NCI-H446 (cell line): ENCODE results near the gene FGF14.

Source experiments
- DNase-seq, 2 experiments: peaks; one replicate each; lab custom pipeline; 2025; lab: John Stamatoyannopoulos, UW

FGF14 gene

DNA sequence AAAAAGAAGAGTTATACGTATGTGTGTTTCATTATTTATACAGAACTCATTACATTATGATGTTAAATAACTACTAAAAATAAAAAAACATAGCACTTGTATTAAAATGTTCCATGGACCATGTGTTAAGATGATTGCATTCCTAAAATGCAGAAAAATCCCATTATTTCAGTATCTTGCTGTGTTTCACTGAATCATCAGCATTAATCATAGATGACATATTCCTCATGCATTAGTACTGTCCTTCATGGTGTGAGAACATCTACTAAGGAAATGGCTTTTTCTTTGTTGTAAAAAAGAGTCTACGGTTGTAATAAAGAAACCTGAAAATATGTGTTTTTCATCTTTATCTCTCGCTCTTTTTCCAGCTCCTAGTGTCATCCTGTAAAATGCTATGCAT is 416.5 kb downstream of the FGF14 start:
- DNase-seq, result no peak

DNA sequence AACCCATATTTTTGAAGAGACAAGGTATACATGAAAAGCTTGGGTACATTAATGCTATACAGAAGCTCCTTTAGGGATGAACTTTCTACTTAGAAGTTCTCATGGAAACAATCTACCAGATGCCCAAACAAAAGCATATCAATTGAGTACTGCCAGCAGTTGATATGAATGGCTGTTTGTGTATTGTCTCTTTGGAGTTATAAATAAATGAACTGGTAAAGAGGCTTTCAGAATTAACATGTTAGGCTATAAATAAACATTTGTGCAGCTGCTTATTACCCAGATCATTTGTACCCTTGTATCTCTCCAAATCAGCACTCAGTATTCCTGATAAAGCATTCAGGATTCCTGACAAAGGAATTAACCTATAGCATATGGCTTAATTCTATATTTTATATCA is 418.9 kb downstream of the FGF14 start:
- DNase-seq, result no peak

DNA sequence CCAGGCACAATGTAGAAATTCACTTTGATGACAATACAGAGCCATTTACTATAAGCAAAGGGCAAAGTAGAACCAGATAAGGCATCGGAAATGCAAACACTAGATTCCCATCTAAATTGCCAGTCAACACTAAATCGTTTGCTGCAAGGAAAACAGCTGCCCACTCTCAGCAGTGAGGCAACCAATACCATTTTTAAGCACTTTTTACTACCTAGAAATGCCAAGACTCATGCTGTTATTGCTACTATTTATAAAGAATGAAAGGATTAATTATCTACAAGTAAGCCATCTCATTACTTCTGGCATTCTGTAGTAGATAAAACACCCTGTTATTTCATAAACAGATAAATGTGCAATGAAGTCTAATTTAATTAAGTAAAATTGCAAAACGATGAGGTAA is 422.0 kb downstream of the FGF14 start:
- DNase-seq, result no peak

DNA sequence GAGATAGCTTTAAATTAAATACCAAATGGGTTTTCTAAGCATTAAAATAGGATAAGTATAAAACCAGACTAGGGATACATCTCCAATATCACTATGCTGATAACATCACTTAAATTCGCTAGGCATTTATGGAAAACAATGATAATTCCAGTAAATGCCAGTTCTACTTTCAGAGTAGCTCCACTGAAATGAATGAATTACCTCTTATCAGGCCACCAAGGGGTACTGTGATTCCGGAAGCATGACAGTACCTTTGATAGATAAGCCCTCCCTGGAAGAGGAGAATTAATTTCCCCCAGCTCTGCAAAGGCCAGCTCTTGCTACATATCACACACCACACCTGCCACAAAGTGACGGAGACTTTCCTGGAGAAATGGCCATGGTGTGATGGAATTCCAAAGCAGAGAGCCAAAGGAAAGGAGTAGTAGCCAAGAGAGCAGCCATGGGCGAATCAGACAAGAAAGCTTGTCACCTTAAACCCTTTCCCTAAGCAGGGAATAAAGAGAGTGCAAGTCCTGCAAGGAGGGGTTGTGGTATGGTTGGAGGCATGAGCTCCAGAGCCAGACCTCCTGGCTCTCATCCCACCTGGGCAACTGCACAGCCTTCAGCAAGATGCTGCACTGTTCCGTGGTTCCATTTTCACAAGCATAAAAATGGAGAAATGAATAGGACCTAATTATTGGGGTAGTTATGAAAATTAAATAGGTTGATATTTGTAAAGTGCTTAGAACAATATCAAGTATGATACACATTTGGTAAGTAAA is 423.1 kb downstream of the FGF14 start:
- DNase-seq, result peak in 1 of 2 experiments; percentile 29

DNA sequence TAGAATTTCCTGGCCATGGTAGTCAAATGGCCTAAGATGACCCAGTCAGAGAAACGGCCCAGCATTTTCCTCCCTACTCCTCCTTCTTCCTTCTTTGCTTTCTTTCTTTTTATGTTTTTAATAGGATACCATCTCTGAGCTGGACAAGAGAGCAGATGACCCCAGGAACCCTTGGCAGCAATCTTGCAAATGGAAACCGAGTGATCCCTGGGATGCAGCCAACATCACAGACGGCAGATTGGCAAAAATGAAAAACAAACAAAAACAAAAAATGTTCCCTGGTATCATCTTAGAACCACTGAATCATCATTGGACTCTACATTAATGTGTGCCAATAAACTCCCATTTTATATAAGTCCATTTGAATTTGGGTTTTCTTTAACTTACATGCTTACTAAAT is 424.4 kb downstream of the FGF14 start:
- DNase-seq, result peak; percentile 21 to 66

DNA sequence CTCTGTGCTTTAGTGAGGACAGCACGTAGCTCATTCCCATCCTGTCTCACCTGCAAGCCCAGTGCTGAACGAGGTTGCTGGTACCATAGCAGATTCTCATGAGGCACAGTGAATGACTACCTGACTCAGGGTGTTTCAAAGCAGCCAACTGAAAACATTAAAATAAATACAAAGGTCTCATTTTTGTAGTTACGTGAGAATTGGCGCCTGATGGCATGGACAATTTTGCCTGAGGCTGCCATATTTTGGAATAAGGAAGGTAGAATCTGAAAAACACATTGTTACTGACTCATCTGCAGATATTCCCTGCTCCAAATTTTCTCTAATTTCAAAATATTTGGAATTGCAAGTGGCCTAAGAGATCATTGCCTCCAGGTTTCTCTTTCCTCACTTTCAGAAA is 429.7 kb downstream of the FGF14 start:
- DNase-seq, result no peak

DNA sequence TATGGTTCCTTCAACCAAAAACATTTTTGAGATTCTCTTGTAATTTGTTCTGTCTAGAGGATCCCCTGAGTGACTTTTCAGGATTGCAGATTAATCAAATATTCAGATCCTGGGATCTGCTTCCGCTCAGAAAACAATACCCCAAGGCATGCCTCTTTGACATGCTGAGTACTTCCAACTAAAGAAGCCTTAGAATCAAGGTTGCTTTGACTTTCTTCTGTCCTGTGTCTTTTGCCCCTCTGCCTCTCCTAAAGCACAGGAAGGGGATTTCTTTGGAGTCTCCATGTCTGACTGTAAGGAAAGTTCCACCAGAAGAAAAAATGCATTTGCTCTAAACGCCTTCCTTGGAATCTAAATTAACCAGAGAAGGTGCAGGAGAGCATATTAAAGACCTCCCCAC is 431.5 kb downstream of the FGF14 start:
- no peak for DNase-seq

DNA sequence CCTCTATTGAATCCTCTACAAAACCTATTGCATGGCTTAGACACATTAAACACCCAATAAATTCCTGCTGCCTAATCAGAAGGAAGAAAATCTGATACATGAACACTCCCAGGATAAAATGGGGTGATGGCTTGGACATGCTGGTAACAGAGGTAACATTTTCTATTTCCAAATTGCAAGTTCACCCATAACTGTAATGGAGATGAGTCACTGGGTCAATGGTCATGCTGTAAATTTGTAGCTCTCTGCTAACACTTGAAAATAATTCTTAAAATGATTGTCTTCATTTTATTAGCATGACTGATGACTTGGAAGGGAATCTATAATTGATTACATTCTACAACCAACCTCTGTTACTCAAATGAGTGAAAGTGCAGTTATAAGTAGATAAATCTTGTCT is 434.1 kb downstream of the FGF14 start:
- no peak for DNase-seq

DNA sequence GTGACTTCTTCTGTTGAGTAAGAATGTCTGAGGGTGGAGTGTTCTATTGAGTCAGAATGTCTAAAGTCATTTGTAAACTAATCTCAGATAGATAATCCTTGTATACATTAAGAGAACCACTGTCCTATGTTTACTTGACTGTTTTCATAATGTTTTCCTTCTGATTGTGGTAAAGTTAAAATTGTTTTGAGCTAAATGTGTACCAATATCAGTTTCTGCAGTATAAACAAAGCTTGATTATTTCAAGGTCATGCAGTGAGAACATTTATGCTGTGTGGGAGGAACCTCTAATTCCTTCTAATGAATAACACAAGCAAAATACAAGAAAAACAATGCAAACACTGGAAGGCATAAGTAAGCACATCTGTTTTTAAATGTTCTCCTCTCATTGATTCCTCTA is 434.6 kb downstream of the FGF14 start:
- no peak for DNase-seq

DNA sequence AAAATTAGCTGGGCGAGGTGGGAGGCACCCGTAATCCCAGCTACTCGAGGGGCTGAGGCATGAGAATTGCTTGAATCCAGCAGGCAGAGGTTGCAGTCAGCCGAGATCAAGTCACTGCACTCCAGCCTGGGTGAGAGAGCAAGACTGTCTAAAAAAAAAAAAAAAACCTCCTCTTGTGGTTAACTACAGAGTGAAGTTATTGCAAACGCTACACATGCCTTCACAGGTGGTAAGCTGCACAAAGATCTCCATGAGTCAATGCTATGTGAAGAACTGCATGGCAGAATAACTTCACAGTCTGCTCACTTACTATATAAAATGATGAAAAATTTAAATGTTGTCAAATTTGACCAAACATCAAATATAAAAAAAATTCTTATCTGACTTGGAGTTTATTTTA is 436.8 kb downstream of the FGF14 start:
- no peak for DNase-seq

DNA sequence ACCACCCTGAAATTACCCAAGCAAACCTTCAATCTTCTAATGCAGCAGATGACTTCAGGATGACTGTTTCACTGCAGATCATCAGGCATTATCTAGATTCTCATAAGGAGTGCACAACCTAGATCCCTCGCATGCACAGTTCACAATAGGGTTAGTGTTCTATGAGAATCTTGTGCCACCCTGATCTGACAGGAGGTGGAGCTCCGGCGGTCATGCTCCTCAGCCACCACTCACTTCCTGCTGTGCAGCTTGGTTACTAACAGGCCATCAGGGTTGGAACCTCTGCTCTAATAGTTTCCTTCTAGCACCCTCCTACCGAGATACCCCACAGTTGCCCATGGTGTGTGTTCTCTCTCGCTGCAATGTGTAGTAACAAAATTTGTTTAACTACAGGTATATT is 442.8 kb downstream of the FGF14 start:
- DNase-seq, result no peak

DNA sequence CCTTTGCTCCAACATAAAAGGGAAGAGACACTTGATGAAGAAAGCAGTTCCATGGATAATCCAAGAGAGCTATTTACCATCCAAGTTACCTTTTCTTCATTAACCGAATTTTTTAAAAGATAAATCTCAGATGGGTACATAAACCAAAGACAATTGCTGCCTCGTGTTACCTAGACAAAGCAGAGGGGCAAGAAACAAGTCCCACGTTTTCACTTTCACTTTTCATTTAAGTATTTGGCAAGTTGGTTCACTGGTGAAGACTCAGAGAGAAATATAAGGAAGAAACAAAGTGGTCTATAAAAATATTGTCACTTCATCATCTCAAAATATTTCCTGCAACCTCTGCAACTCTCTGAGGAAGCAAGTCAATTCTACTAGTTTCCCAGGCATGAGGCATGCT is 446.1 kb downstream of the FGF14 start:
- DNase-seq, result no peak

DNA sequence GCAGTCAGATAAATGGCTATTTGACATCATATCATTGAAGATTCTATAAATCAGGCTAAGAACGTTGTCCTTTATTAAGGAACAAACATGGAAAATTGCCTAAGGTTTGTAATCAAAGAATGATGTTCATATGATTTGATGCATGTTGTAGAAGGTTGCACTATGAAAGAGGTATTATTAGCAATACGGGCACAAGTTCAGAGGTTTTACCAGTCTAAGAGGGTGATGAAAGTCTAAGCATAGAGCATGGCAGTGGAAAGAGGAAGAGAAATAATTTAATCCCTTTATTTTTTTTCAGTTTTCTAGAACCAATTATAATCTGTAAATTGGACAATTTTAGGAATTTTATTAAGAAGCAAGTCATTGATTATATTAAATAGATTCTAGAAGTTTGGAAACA is 450.7 kb downstream of the FGF14 start:
- no peak for DNase-seq

DNA sequence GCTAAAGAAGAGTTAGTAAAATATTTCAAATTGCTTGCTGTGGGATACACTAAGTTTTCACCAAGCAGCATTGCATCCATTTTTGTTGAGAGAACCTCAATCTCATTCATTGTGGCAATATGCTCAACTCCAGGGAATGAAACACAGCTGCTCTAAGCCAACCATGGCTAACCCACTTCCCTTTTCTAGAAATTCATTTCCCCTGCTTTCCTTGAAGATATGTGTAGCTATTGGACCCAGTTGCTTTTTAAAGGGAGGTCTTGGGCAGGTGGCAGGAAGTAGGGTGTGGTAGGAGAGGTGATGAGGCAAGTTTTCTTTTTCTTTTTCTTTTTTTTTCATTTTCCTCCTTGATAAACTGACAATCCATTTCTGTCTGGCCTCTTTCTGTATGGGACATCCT is 452.2 kb downstream of the FGF14 start:
- DNase-seq, result no peak

DNA sequence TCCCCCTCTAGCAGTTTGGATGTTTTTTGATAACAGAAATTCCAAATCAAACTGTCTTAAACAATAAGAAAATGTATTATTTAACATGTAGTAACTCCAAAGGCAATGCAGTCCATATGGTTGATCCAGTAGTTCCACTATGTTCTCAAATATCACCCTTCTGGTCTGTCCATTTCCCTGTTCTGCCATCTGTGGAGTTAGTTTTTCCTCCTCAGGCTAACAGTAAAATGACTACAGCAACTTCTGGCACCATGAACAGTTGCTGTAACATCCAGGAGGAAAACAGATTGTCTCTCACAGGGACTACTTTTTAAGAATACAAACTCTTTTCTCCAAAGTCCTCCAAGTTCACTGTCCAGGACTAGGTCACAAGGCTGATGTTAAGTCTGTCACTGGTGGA is 455.4 kb downstream of the FGF14 start:
- DNase-seq, result peak in 1 of 2 experiments; percentile 53

DNA sequence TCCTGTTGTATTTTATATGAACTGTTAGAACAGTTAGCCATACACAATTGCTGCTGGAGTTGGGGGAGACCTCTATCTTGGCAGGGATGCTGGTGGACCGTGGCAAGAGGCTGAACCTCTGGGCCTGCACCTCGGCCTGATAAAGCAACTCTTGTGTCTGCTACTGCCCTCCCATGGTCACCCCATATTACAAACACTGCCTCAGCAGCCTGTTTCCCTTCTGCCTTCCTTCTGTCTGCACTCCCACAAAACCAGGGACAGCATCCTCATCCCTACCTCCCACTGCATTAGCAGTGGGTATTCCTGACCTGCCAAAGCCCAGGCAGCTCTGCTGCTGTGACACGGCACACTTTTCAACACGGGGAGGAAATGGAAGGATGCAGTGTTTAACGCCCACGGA is 456.4 kb downstream of the FGF14 start:
- no peak for DNase-seq

DNA sequence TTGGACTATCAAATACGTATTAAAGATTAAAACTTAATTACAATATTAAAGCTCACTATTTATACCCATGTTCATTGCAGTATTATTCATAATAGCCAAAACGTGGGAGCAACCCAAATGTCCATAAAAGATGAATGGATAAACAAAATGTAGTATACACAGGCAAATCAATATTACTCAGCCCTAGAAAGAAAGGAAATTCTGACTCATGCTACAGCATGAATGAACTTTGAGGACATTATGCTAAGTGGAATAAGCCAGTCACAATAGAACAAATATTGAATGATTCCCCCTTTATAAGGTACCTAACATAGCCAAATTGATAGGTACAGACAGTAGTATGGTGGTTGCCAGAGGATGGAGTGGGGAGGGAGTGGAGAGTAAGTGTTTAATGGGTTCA is 457.3 kb downstream of the FGF14 start:
- DNase-seq, result no peak

DNA sequence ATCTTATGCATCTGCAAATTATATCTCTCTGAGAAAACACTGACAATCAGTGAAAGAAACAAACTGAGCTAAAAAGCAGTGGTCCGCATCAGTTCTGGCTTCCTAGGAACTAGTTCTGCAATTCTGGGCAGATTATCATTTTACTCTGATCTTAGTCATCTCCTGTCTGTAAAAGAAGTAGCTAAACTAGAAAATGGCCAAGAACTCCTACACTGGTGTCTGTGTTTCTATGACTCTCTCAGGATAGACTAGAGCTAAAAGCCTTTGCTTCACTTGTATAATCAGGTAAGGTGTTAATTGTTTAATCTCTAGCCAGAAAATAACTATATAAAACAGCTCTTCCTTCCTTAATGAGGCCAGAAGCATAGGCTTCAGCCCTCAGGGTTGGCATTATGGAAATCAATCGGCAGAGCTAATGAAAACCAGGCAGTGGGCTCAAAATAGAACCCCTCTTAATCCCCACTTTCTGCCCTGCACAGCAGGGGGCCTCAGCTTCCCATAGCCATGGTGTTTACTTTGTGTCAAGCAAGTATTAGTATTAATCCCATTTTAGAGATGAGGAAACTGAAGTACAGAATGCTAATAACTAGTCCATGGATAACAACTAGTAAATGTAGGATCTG is 459.2 kb downstream of the FGF14 start:
- no peak for DNase-seq

DNA sequence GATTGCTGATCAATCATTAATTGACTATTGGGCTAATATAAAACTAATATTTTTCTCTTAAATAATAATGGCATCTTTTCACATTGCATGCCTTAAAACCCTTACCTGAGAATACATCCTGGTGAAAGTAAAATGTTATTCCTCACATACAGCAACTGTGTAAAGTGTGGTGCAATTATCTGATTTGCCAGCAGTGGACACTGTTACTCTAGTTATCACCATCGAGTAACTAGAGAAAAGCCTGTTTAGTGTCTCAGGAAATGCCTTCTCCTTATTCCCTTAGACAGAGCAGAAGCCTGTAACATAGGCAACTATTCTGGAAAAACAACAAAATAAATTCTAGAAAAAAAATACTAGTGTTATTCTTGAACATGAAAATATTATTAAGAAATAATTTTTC is 459.8 kb downstream of the FGF14 start:
- peak; percentile 33 to 58 for DNase-seq

DNA sequence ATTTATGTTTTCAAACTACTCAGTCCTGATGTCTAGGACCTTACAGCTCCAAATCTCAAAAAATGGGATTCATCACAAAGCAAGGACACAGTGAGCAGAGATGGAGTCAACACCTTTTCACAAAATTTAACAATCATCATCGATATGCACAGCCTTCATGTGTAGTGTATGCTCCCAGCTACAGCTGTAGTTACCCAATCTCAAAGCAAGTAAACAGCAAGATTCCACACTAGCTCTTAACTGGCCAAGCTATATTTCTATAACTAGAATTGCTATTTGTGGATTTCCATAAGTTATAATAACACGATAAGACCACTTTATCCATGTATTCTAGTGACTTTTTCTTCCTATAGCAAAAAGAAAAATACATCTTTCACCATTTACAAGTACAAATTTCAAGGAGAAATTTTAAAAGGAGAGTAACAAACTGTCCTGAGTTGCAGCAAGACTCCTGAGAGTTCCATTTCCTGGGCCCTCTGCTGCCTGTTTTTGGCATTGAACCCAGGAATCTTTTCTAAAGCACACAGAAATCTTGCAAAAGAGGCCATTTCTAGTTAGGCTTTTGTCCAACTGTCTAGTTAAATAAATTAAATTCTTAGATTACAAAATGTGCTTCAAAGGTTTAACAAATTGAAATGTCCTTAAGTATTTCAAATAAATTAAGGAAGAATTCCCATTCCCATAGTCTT is 460.6 kb downstream of the FGF14 start:
- peak in 1 of 2 experiments; percentile 28 for DNase-seq

DNA sequence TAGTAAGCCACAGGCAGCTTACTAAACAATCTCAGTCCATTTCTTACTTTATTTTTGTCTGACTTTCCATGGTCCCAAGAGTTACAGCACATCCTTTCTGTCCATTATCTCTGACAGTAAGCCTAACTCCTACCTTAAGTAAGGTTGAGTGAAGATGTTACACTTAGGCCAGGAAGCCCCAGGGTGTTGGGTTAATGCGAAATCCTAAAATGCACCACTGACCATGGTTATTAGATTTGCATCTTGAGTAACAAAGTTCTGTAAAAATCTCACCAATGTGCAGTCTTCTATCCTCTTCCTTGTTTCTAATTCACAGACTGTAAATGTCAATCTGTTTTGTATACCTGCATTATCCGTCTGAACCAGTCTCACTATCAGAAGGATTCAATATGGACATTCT is 462.5 kb downstream of the FGF14 start:
- DNase-seq, result no peak

DNA sequence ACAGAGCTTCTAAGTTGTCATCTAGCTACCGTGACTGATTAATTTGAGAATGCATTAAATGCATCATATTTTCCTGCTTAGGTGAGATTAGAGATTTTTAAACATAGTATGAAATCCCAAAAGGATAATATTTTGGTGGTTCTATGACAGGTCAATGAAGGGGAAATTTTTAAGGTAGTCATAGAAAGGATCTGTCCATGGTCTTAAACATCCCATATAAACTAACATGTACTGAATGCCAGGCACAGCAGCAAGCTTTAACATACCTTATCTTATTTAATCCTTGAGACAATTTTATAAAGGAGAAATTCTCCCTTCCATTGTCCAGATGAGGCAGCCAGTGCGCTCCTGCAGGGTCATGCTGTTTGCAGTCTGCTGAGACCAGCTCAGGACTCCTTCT is 466.0 kb downstream of the FGF14 start:
- no peak for DNase-seq

DNA sequence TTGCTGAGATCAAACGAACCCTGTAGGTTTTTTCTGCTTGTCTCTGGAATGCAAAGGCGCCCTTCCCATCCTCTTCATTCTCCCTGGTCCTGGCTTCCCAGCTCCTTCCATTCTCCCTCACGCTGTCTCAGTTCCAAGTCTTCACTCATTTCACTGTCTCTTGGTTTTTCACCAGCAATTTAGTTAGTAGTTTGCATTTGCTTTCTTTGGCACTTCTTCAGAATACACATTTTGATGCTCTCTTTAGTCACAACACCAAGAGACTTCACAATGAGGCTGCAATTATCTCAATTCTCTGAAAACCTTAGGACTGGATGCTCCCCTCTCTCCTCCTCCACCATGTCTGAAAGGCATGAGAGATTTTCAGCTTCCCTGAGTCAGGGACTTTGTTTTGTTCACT is 470.7 kb downstream of the FGF14 start:
- DNase-seq, result no peak
